Neural cell (in vitro differentiated cells): ENCODE data around the gene NELL2. TPM values are rescaled to one million over a fixed set of nuclear protein-coding genes. Genes with fewer than 3 reads are reported as not detected.

ENCODE experiments used
- H2AFZ ChIP-seq: fragments of 200-600, 300-800 bp; sonication (generic), shearing (Covaris generic); 2 replicates; pipeline ENCODE4 v1.6.0; 2014; ENCODE audit warnings: low read depth, mild to moderate bottlenecking, antibody characterized with exemption, low read length, moderate library complexity
- H3F3A ChIP-seq: fragments of 200-600 bp; shearing (Covaris generic); 2 replicates; pipeline ENCODE4 v1.6.1; 2016; ENCODE audit warnings: mild to moderate bottlenecking, moderate library complexity, mixed read lengths, antibody characterized with exemption, low read length; ENCODE audit not compliant: insufficient read depth, poor library complexity, severe bottlenecking
- H3K27ac ChIP-seq: fragments of 200-600, 300-800 bp; sonication (generic), shearing (Covaris generic); 2 replicates; pipeline ENCODE4 v1.5.1; 2014; ENCODE audit warnings: mild to moderate bottlenecking, low read length, moderate library complexity
- H3K27me3 ChIP-seq: fragments of 300-800, 200-600 bp; sonication (generic), shearing (Covaris generic); 2 replicates; pipeline ENCODE4 v1.6.0; 2014; ENCODE audit warnings: mild to moderate bottlenecking, low read depth, low read length, moderate library complexity; ENCODE audit not compliant: insufficient read depth
- H3K36me3 ChIP-seq: fragments of 300-800, 200-600 bp; sonication (generic), shearing (Covaris generic); 2 replicates; pipeline ENCODE4 v1.5.1; 2014; ENCODE audit warnings: mild to moderate bottlenecking, antibody characterized with exemption, low read length, moderate library complexity; ENCODE audit not compliant: insufficient read depth
- H3K4me2 ChIP-seq: fragments of 300-800, 200-600 bp; sonication (generic), shearing (Covaris generic); 2 replicates; pipeline ENCODE4 v1.6.0; 2014; ENCODE audit warnings: mild to moderate bottlenecking, low read length
- H3K4me3 ChIP-seq: fragments of 300-800, 200-600 bp; sonication (generic), shearing (Covaris generic); 2 replicates; pipeline ENCODE4 v1.5.1; 2014; ENCODE audit warnings: mild to moderate bottlenecking, low read length, moderate library complexity
- H3K79me2 ChIP-seq: fragments of 200-600 bp; shearing (Covaris generic); replicated peaks from 2 replicates; pipeline ENCODE4 v1.6.0; 2014; ENCODE audit warnings: mild to moderate bottlenecking, low read length, moderate library complexity; ENCODE audit not compliant: insufficient read depth
- H3K9ac ChIP-seq: fragments of 300-800, 200-600 bp; sonication (generic), shearing (Covaris generic); 2 replicates; pipeline ENCODE4 v1.6.1; 2016; ENCODE audit warnings: mild to moderate bottlenecking, low read length, mixed read lengths
- H3K9me2 ChIP-seq: fragments of 200-600 bp; shearing (Covaris generic); 2 replicates; pipeline ENCODE4 v1.6.1; 2016; ENCODE audit warnings: mild to moderate bottlenecking, low read length, mixed read lengths; ENCODE audit not compliant: insufficient read depth
- H3K9me3 ChIP-seq: fragments of 200-600, 300-800 bp; sonication (generic), shearing (Covaris generic); 2 replicates; pipeline ENCODE4 v1.6.1; 2016; ENCODE audit warnings: mild to moderate bottlenecking, mixed run types, low read length, moderate library complexity, mixed read lengths
- H4K20me1 ChIP-seq: fragments of 200-600 bp; shearing (Covaris generic); 2 replicates; pipeline ENCODE4 v1.6.1; 2016; ENCODE audit warnings: mild to moderate bottlenecking, mixed run types; ENCODE audit not compliant: insufficient read depth
- EP300 ChIP-seq: fragments of 450-650 bp; conservative IDR thresholded peaks from 2 replicates; pipeline ENCODE4 v1.6.1; 2014; ENCODE audit warnings: antibody characterized with exemption, mild to moderate bottlenecking, moderate library complexity; ENCODE audit not compliant: poor library complexity, severe bottlenecking
- EZH2 ChIP-seq: fragments of 200-600, 300-800 bp; shearing (Covaris generic), sonication (generic); IDR thresholded peaks from 2 replicates; pipeline ENCODE4 v1.6.1; 2014; ENCODE audit warnings: antibody characterized with exemption, low read length, borderline replicate concordance, mild to moderate bottlenecking; ENCODE audit not compliant: insufficient read depth, poor library complexity, severe bottlenecking
- MXI1 ChIP-seq: fragments of 450-650 bp; conservative IDR thresholded peaks from 2 replicates; pipeline ENCODE4 v1.6.1; 2014; ENCODE audit warnings: antibody characterized with exemption, mild to moderate bottlenecking; ENCODE audit not compliant: poor library complexity, severe bottlenecking
- POLR2AphosphoS5 ChIP-seq: IDR thresholded peaks from 2 replicates; pipeline ENCODE4 v1.6.1; 2012
- RAD21 ChIP-seq: fragments of 450-650 bp; conservative IDR thresholded peaks from 2 replicates; pipeline ENCODE4 v1.6.1; 2014; ENCODE audit warnings: antibody characterized with exemption, mild to moderate bottlenecking, moderate library complexity
- SMC3 ChIP-seq: fragments of 450-650 bp; conservative IDR thresholded peaks from 2 replicates; pipeline ENCODE4 v1.6.1; 2014; ENCODE audit warnings: antibody characterized with exemption, mild to moderate bottlenecking, moderate library complexity; ENCODE audit not compliant: poor library complexity
- TAF1 ChIP-seq: IDR thresholded peaks from 2 replicates; pipeline ENCODE4 v1.6.1; 2012; ENCODE audit warnings: low read depth
- polyA plus RNA-seq: library from polyadenylated mRNA; depleted of rRNA; stranded (reverse); fragments of >200 nt; gene quantifications from 2 replicates; pipeline ENCODE4 v1.2.3, GENCODE V29; 2014
- TF ChIP-seq, protein P1 (sequence below): fragments of 450-650 bp; IDR thresholded peaks from 2 replicates; pipeline ENCODE4 v1.5.1; 2014; ENCODE audit warnings: antibody characterized with exemption, mild to moderate bottlenecking, moderate library complexity; ENCODE audit not compliant: poor library complexity, severe bottlenecking
- TF ChIP-seq, protein P2 (sequence below): IDR thresholded peaks from 2 replicates; pipeline ENCODE4 v1.6.1; 2012; ENCODE audit warnings: borderline replicate concordance

Gene NELL2
- polyA plus RNA-seq, 1 donor from 2014 or later, result 41.8 TPM

DNA sequence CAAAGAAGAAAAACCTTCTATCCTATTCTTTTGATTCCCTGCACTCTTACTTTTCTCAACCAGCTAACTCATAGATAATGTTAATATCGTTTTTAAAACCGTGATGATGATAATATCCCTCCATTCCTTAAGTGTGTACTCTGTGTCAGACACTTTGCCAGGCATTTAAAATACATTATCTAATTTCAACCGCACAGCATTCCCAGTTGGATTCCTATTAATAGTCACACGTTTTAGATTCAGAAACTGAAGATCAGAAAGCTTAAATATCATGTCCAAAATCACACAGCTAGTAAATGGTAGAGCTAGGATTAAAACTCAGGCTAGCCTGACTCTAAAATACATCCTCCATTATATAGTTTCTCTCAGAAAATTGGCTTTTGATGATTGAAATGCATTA is 366.0 kb downstream of the NELL2 start:
- H3K27ac ChIP-seq, result no peak overlapping the region
- H3K4me3 ChIP-seq, result no peak overlapping the region
- H3F3A ChIP-seq, result no peaks in the 10 kb centered on the region
- no peaks in the 10 kb centered on the region for H3K9me3 ChIP-seq
- TF ChIP-seq POLR2AphosphoS5 (no peak), TAF1 (no peak), RAD21 (no peak), EZH2 (no peak), MXI1 (no peak), EP300 (no peak), SMC3 (no peak)
- TF ChIP-seq, protein P1, sequence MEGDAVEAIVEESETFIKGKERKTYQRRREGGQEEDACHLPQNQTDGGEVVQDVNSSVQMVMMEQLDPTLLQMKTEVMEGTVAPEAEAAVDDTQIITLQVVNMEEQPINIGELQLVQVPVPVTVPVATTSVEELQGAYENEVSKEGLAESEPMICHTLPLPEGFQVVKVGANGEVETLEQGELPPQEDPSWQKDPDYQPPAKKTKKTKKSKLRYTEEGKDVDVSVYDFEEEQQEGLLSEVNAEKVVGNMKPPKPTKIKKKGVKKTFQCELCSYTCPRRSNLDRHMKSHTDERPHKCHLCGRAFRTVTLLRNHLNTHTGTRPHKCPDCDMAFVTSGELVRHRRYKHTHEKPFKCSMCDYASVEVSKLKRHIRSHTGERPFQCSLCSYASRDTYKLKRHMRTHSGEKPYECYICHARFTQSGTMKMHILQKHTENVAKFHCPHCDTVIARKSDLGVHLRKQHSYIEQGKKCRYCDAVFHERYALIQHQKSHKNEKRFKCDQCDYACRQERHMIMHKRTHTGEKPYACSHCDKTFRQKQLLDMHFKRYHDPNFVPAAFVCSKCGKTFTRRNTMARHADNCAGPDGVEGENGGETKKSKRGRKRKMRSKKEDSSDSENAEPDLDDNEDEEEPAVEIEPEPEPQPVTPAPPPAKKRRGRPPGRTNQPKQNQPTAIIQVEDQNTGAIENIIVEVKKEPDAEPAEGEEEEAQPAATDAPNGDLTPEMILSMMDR, result no peak
- TF ChIP-seq, protein P2, sequence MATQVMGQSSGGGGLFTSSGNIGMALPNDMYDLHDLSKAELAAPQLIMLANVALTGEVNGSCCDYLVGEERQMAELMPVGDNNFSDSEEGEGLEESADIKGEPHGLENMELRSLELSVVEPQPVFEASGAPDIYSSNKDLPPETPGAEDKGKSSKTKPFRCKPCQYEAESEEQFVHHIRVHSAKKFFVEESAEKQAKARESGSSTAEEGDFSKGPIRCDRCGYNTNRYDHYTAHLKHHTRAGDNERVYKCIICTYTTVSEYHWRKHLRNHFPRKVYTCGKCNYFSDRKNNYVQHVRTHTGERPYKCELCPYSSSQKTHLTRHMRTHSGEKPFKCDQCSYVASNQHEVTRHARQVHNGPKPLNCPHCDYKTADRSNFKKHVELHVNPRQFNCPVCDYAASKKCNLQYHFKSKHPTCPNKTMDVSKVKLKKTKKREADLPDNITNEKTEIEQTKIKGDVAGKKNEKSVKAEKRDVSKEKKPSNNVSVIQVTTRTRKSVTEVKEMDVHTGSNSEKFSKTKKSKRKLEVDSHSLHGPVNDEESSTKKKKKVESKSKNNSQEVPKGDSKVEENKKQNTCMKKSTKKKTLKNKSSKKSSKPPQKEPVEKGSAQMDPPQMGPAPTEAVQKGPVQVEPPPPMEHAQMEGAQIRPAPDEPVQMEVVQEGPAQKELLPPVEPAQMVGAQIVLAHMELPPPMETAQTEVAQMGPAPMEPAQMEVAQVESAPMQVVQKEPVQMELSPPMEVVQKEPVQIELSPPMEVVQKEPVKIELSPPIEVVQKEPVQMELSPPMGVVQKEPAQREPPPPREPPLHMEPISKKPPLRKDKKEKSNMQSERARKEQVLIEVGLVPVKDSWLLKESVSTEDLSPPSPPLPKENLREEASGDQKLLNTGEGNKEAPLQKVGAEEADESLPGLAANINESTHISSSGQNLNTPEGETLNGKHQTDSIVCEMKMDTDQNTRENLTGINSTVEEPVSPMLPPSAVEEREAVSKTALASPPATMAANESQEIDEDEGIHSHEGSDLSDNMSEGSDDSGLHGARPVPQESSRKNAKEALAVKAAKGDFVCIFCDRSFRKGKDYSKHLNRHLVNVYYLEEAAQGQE, result no peak
- H3K4me2 ChIP-seq, result no peak overlapping the region
- no peaks in the 10 kb centered on the region for H3K27me3 ChIP-seq
- no peaks in the 10 kb centered on the region for H3K79me2 ChIP-seq
- no peaks in the 10 kb centered on the region for H3K9me2 ChIP-seq
- no peaks in the 10 kb centered on the region for H3K36me3 ChIP-seq
- no peaks in the 10 kb centered on the region for H4K20me1 ChIP-seq
- no peak overlapping the region for H3K9ac ChIP-seq
- H2AFZ ChIP-seq, result no peak overlapping the region

DNA sequence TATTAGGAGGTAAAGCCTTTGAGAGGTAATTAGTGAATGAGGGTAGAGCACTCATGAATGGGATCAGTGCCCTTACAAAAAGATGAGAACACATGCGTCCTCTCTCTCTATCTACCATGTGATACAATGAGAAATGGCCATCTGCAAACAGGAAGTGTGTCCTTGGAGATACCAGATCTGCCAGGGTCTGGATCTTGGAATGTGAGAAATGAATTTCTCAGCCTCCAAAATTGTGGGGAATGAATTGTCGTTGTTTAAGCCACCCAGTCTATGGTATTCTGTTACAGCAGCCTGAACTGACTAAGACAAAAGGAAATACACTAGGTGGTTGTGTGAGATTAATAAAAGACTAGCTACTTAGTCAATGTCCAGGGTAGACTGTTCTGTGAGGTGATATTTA is 366.6 kb downstream of the NELL2 start:
- Histone ChIP-seq H3K36me3 (no peaks in the 10 kb centered on the region), H4K20me1 (no peaks in the 10 kb centered on the region), H3K27me3 (no peaks in the 10 kb centered on the region), H3K9me2 (no peaks in the 10 kb centered on the region), H3K9ac (no peak overlapping the region), H3K27ac (no peak overlapping the region), H3F3A (no peaks in the 10 kb centered on the region), H3K79me2 (no peaks in the 10 kb centered on the region), H2AFZ (no peak overlapping the region), H3K4me2 (no peak overlapping the region), H3K4me3 (no peak overlapping the region), H3K9me3 (no peaks in the 10 kb centered on the region)
- TF ChIP-seq MXI1 (no peak), EP300 (no peak), RAD21 (no peak), EZH2 (no peak), SMC3 (no peak), TAF1 (no peak), POLR2AphosphoS5 (no peak)
- TF ChIP-seq, protein P1, result no peak
- TF ChIP-seq, protein P2, result no peak
